Activated CD8-positive, alpha-beta memory T cell treated with anti-CD3 and anti-CD28 coated beads, Interleukin-2, amount 50 U/mL, for 24 hours (primary cell): Measurements from ENCODE around the gene PTBP2.
A peak's percentile ranks its signal among the peaks of the same experiment; 100 is the strongest.

ENCODE experiments used
- DNase-seq: peaks from one replicate; pipeline ENCODE4 v3.0.0-alpha.2; 2020; ENCODE audit errors: extremely low read depth

Gene PTBP2, protein sequence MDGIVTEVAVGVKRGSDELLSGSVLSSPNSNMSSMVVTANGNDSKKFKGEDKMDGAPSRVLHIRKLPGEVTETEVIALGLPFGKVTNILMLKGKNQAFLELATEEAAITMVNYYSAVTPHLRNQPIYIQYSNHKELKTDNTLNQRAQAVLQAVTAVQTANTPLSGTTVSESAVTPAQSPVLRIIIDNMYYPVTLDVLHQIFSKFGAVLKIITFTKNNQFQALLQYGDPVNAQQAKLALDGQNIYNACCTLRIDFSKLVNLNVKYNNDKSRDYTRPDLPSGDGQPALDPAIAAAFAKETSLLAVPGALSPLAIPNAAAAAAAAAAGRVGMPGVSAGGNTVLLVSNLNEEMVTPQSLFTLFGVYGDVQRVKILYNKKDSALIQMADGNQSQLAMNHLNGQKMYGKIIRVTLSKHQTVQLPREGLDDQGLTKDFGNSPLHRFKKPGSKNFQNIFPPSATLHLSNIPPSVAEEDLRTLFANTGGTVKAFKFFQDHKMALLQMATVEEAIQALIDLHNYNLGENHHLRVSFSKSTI

GRCh38 chr1:96721416-96722160 is at the start of gene PTBP2:
TSS of gene PTBP2 (plus strand) at chr1:96721784. CDS start at chr1:96721865, 81 bp downstream.
- peak; percentile 55 for DNase-seq

- no peak for DNase-seq
These were observed 46.7 kb upstream of the PTBP2 start for GRCh38 chr1:96674915-96675314.

DNA sequence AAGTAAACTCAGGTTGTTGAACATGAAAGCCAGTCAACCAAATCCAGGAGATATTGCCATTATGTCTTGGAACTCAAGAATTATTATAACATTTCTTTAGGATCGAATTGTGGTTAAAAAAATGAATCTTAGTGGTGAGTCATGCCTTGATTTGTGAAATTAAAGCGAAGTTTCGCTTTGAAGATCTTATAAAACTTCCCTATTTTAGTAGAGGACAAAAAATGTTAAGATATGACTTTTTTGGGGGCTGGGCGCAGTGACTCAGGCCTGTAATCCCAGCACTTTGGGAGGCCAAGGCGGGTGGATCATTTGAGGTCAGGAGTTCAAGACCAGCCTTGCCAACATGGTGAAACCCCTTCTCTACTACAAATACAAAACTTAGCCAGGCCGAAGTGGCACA is 39.5 kb upstream of the PTBP2 start:
- no peak for DNase-seq

- no peak for DNase-seq
These were observed 37.7 kb upstream of the PTBP2 start for GRCh38 chr1:96683931-96684330.

- no peak for DNase-seq
These were observed 36.8 kb upstream of the PTBP2 start for GRCh38 chr1:96684744-96685143.

- DNase-seq, result no peak
These were observed 32.8 kb upstream of the PTBP2 start for GRCh38 chr1:96688767-96689166.

GRCh38 chr1:96695954-96696353 is 25.6 kb upstream of the PTBP2 start:
- no peak for DNase-seq

- DNase-seq, result no peak
These were observed 23.1 kb upstream of the PTBP2 start for GRCh38 chr1:96698342-96698983.

- no peak for DNase-seq
These were observed 18.4 kb upstream of the PTBP2 start for GRCh38 chr1:96703186-96703585.

DNA sequence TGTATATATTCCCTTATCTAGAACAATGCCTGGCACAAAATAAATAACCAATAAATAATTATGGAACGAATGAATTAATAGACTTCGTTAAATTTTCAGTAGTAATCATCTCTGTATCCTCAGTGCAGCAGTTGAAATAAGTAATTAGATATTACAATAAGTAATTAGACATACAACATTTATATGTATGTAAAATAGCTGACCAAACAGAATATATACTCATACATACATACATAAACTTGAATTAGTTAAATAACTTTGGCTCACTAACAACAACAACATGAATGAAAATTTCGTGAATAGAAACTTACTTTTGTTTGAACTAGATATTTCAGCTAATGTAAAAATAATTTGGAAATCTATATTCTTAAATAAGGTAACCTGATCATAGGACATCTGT is 14.6 kb upstream of the PTBP2 start:
- no peak for DNase-seq

GRCh38 chr1:96708482-96708881 is 13.1 kb upstream of the PTBP2 start:
- no peak for DNase-seq

DNA sequence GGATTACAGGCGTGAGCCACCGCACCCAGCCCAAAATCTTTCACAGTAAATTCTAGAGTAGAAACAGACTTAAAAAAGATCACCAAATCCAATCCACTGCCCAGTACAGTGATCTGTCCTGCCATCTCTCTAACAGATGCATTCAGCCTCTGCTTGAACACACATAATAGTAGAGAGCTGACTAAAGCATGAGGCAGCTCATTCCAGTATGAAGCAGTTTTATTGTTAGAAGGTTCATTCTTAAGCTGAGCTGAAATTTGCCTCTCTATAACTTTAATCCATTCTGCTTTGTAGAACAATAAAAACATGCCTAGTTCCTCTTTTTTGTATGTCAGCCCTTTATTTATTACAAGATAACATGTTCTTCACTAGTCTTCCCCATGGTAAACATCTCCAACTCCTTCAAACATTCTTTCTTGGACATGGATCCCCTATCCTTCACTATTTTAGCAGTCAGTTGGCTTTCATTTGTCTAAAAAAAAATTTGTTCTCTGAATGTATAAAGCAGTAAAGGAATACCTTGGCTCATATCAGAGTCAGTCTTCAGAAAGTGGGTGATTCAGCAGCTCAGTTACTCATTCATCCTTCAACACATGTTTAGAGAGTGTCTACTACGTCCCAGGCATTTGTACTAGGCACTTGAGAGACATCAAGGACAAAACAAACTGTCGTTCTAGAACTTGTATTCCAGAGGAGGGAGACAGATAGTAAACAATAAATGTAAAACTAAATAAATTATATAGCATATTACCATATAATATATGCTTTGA is 10.7 kb upstream of the PTBP2 start:
- DNase-seq, result no peak

DNA sequence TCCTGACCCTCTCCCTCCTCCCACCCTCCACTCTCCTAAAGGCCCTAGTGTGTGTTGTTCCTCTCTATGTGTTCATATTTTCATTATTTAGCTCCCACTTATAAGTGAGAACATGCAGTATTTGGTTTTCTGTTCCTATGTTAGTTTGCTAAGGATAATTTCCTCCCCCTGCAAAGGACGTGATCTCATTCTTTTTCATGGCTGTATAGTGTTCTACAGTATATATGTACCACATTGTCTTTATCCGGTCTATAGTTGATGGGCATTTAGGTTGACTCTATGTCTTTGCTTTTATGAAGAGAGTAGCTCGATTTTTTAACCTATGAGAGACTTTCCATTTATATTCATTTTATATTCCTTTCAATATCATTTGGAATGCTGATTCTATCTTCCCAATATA is 7.9 kb upstream of the PTBP2 start:
- no peak for DNase-seq

DNA sequence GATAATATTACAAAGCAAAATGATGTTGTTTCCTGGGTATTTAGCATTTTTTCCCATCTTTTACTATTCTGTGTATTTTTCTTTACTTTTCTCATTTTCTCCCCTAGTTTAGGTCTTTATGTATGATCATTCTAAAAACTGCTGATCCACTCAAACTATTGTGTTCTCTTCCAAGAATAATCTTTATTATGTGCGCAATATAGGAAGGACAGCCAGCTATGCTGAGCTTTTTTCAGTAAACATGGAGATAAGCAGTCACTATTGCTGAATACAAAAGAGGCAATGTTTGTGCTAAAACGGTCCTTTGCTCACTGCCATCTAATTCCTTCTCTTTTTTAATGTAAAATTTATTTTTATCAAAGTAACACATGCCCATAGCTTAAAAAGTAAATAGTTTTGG is 6.7 kb upstream of the PTBP2 start:
- no peak for DNase-seq

- no peak for DNase-seq
These were observed 6.1 kb upstream of the PTBP2 start for GRCh38 chr1:96715482-96715881.

DNA sequence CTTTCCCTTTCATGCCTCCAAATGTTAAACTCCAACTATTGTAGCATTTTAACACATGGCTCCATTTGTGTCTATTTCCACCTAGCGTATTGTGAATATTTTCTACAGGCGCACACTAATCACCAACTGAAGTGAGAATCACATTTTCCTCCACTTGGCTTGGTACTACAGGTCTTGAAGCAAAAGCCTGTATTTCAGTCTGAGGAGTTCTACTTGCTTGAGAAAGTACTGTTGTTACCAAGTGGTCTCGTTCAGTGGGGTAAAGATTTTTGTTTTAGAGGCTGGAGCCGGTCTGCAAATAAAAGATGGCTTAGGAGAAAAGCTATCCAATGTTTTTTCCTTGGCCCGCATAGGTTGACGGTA is 550 bp upstream of the PTBP2 start:
- no peak for DNase-seq

DNA sequence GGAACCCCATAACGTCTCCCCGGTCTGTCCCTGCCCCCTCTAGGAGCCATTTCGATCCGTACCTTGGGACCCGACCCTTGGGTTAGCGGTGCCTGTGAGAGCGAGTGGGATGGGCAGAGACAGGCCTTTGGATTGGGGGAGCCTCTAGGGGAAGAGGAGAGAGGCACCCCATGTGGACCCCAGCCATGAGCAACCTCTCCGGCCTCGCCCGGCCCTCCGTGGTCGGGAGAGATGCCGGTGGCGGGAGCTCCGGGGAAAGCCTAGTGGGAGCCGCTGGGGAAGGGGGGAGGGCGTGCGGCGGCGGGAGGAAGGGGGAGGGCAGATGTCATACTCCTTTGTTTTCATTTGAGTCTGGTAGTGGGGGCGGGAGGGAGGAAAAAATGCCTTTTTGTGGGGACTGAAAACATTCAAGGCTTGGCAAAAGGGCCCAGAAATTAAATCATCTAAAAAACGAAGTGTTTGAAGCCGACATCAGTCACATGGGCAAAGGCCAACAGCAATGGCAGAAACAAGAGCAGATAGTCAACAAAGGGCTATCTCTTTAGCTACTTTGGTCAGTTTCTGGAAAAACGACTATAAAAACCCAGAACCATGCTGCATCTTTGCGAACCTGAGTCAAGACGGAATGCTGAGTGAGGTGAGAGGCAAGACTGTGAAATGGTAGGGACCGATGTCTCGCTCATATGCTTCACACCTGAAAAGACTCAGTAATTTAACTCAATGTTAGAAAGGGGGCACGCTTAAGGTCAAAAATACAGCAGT is 758 bp downstream of the PTBP2 start:
- no peak for DNase-seq

- no peak for DNase-seq
These were observed 1.4 kb downstream of the PTBP2 start for GRCh38 chr1:96722958-96723357.

- DNase-seq, result no peak
These were observed 1.8 kb downstream of the PTBP2 start for GRCh38 chr1:96723377-96723776.

DNA sequence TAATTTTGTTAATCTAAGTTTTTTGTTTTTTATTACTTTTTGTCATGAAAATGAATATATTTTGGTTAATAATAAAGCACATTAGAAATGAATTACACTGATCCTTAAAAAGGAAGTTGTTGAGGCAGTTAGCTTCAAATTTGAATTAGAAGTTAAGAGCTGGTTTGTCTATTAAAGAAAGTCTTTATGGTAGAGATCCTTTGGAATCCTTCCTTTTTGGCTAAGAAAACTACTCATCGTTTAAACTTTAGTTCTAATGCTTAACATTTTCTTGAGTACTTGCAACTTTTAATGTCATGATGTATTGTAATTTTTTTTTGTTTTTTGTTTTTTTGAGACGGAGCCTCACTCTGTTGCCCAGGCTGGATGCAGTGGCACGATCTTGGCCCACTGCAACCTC is 2.4 kb downstream of the PTBP2 start:
- DNase-seq, result no peak

DNA sequence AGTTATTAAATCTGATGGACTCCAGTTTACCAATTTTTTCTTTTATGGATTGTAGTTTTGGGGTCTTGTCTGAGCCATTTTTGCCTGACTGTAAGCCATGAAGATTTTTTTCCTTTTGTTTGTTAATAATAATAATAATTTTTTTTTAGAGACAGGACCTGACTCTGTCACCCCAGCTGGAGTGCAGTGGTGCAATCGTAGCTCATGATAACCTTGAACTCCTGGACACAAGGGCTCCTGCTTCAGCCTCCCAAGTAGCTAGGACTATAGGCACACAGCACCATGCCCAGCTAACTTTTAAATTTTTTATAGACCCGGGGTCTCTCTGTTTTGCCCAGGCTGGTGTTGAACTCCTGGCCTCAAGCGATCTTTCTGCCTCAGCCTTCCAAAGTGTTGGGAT is 6.3 kb downstream of the PTBP2 start:
- DNase-seq, result no peak
